ENCODE data around the gene ATP6AP1. TPM values are rescaled to one million over a fixed set of nuclear protein-coding genes. Genes with fewer than 3 reads are reported as not detected.

ATP6AP1 gene
- total and polyA plus RNA-seq, 2 of the 13 experiments (the other 11 are each of a cell fraction or from before 2014, with no cell fraction given): 56.7 to 110 TPM

- TF ChIP-seq, protein P1, sequence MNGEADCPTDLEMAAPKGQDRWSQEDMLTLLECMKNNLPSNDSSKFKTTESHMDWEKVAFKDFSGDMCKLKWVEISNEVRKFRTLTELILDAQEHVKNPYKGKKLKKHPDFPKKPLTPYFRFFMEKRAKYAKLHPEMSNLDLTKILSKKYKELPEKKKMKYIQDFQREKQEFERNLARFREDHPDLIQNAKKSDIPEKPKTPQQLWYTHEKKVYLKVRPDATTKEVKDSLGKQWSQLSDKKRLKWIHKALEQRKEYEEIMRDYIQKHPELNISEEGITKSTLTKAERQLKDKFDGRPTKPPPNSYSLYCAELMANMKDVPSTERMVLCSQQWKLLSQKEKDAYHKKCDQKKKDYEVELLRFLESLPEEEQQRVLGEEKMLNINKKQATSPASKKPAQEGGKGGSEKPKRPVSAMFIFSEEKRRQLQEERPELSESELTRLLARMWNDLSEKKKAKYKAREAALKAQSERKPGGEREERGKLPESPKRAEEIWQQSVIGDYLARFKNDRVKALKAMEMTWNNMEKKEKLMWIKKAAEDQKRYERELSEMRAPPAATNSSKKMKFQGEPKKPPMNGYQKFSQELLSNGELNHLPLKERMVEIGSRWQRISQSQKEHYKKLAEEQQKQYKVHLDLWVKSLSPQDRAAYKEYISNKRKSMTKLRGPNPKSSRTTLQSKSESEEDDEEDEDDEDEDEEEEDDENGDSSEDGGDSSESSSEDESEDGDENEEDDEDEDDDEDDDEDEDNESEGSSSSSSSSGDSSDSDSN (CRISPR knock-in tag; IDR thresholded peaks at IDR 0.05): peak; percentile 28; the same call in 1 of the 2 replicates
- TF ChIP-seq ZSCAN21 (CRISPR knock-in tag; IDR thresholded peaks at IDR 0.05; ENCODE audit: borderline replicate concordance) (0 out of 2 replicates have a peak, but pooled peaks have one; percentile 32), POLR2G (IDR thresholded peaks at IDR 0.05; ENCODE audit: low read depth, low read length) (peak; percentile 8; the same call in 1 of the 2 replicates), ZBTB7A (CRISPR knock-in tag; IDR thresholded peaks at IDR 0.05) (no peak), KMT2B (CRISPR knock-in tag; IDR thresholded peaks at IDR 0.05) (0 out of 2 replicates have a peak, but pooled peaks have one; percentile 9), SIN3A (IDR thresholded peaks at IDR 0.05; ENCODE audit: borderline replicate concordance, low read depth, low read length) (peak; percentile 16; the same call in 1 of the 2 replicates), ZNF280D (CRISPR knock-in tag; IDR thresholded peaks at IDR 0.05) (0 out of 2 replicates have a peak, but pooled peaks have one; percentile 15), FOXP4 (CRISPR knock-in tag; IDR thresholded peaks at IDR 0.05) (no peak), RBFOX2 (IDR thresholded peaks at IDR 0.05; ENCODE audit: low read depth, low read length) (peak; percentile 84), SOX5 (CRISPR knock-in tag; IDR thresholded peaks at IDR 0.05; ENCODE audit: borderline replicate concordance) (no peak), AFF4 (CRISPR knock-in tag; IDR thresholded peaks at IDR 0.05) (0 out of 2 replicates have a peak, but pooled peaks have one; percentile 39), TAF1 (CRISPR knock-in tag; IDR thresholded peaks at IDR 0.05) (peak; percentile 46; the same call in 1 of the 2 replicates)
- TF ChIP-seq, protein P2, sequence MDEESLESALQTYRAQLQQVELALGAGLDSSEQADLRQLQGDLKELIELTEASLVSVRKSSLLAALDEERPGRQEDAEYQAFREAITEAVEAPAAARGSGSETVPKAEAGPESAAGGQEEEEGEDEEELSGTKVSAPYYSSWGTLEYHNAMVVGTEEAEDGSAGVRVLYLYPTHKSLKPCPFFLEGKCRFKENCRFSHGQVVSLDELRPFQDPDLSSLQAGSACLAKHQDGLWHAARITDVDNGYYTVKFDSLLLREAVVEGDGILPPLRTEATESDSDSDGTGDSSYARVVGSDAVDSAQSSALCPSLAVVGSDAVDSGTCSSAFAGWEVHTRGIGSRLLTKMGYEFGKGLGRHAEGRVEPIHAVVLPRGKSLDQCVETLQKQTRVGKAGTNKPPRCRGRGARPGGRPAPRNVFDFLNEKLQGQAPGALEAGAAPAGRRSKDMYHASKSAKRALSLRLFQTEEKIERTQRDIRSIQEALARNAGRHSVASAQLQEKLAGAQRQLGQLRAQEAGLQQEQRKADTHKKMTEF (CRISPR knock-in tag; IDR thresholded peaks at IDR 0.05): 0 out of 2 replicates have a peak, but pooled peaks have one; percentile 3
These were observed 31.2 kb upstream of the ATP6AP1 start (continued) for GRCh38 chrX:154396973-154397887.
